Gastrocnemius medialis (tissue), 4 donors: ENCODE data around the gene ZNF248. TPM values are rescaled to one million over a fixed set of nuclear protein-coding genes. Genes with fewer than 3 reads are reported as not detected.

Experiments used
- ATAC-seq, 2 donors: fragments of 150-250 bp; one replicate each; pipeline ENCODE4 v1.9.1; 2016
- DNase-seq, 2 donors: peaks; one replicate each; pipeline ENCODE4 v3.0.0-alpha.2; 2019
- H3K27ac ChIP-seq, 4 donors: fragments of 200-600 bp; sonication (generic); 1 replicate in 1 of 4; 2 replicates in 3 of 4; pipeline ENCODE4 v1.5.1; 2016 to 2018; ENCODE audit warnings: mild to moderate bottlenecking in 2 of 4, moderate library complexity in 1 of 4
- H3K27me3 ChIP-seq, 3 donors: fragments of 200-600 bp; sonication (generic) in 2 of 3; 1 replicate in 1 of 3; 2 replicates in 2 of 3; pipeline versions ENCODE4 v1.5.1 to v1.6.0; 2016 to 2019; ENCODE audit warnings: mild to moderate bottlenecking in 1 of 3, moderate library complexity in 1 of 3
- H3K36me3 ChIP-seq, 2 donors: fragments of 200-600 bp; sonication (generic) in 1 of 2; one replicate each; pipeline ENCODE4 v1.5.1; 2017 to 2018
- H3K4me1 ChIP-seq, 2 donors: fragments of 200-600 bp; sonication (generic) in 1 of 2; one replicate each; pipeline ENCODE4 v1.5.1; 2016 to 2017; ENCODE audit warnings: mild to moderate bottlenecking in 2 of 2
- H3K4me3 ChIP-seq, 4 donors: fragments of 200-600 bp; sonication (generic) in 3 of 4; 1 replicate in 1 of 4; 2 replicates in 3 of 4; pipeline ENCODE4 v1.5.1; 2016 to 2019; ENCODE audit warnings: mild to moderate bottlenecking in 2 of 4
- H3K9me3 ChIP-seq, 3 donors: fragments of 200-600 bp; sonication (generic) in 2 of 3; 1 replicate in 1 of 3; 2 replicates in 2 of 3; pipeline ENCODE4 v1.5.1; 2016 to 2019
- POLR2A ChIP-seq, 2 donors: fragments of 450-650 bp; IDR thresholded peaks; one replicate each; pipeline ENCODE4 v1.6.1; 2017; ENCODE audit warnings: antibody characterized with exemption in 2 of 2, mild to moderate bottlenecking in 2 of 2, moderate library complexity in 2 of 2
- in situ Hi-C, 4 donors: fragments of 200-750 bp; cut with MboI; loops; one replicate each; pipeline versions ENCODE4 v1.15.0 to v1.8.0; 2017; ENCODE audit warnings: low sequenced_read_pairs in 4 of 4
- intact Hi-C: fragments of 100-400 bp; cut with DNase I; formaldehyde crosslinking; loops from one replicate; pipeline ENCODE4 v1.15.1; 2023; ENCODE audit warnings: low total_unique reads
- total RNA-seq, 4 donors: library from RNA; depleted of rRNA; stranded (reverse); fragments of >200 nt; gene quantifications; one replicate each; pipeline versions ENCODE4 v1.1.0 to v1.2.3, GENCODE V29; 2016
- TF ChIP-seq, protein P1 (sequence below), 5 experiments: fragments of 450-650 bp in 3 of 5; fragments of 200-600 bp in 2 of 5; sonication (generic) in 2 of 5; IDR thresholded peaks in 4 of 5; conservative IDR thresholded peaks in 1 of 5; 1 replicate in 4 of 5; 2 replicates in 1 of 5; pipeline ENCODE4 v1.5.1; 2016 to 2019; ENCODE audit warnings: antibody characterized with exemption in 5 of 5, mild to moderate bottlenecking in 3 of 5, moderate library complexity in 3 of 5

Gene ZNF248
- total RNA-seq, 4 donors from 2014 or later: 2.1 to 17.3 (median 7.8) TPM

DNA sequence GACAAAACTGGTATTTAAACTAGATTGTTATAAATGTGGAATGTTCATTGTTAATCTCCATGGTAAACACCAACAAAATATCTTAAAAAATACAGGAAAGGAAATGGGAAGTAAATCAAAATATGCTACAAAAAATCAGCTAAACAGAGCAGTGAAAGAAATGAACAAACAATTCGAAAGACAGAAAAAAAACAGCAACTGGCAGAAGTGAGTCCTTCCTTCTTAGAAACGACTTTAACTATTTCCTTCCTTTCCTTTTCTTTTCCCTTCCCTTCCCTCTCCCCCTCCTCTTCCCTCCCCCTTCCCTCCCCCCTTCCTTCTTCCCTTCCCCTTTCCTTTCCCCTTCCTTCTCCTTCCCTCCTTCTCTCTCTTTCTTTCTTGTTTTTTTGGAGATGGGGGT lies 12.8 kb downstream of the ZNF248 start:
- no peak for ATAC-seq
- DNase-seq: no peak
- Histone ChIP-seq H3K36me3 (peaks cover 0 to 5% of the 10 kb centered on the region in 2 donors), H3K9me3 (no peaks in the 10 kb centered on the region), H3K4me1 (peaks cover 6 to 9% of the 10 kb centered on the region in 2 donors), H3K27me3 (no peaks in the 10 kb centered on the region), H3K4me3 (no peak overlapping the region), H3K27ac (no peak overlapping the region)
- TF ChIP-seq, protein P1, sequence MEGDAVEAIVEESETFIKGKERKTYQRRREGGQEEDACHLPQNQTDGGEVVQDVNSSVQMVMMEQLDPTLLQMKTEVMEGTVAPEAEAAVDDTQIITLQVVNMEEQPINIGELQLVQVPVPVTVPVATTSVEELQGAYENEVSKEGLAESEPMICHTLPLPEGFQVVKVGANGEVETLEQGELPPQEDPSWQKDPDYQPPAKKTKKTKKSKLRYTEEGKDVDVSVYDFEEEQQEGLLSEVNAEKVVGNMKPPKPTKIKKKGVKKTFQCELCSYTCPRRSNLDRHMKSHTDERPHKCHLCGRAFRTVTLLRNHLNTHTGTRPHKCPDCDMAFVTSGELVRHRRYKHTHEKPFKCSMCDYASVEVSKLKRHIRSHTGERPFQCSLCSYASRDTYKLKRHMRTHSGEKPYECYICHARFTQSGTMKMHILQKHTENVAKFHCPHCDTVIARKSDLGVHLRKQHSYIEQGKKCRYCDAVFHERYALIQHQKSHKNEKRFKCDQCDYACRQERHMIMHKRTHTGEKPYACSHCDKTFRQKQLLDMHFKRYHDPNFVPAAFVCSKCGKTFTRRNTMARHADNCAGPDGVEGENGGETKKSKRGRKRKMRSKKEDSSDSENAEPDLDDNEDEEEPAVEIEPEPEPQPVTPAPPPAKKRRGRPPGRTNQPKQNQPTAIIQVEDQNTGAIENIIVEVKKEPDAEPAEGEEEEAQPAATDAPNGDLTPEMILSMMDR (IDR thresholded peaks at IDR 0.05 in 4 of 5, conservative IDR thresholded peaks at IDR 0.05 in 1 of 5): no peak
- no peak for TF ChIP-seq POLR2A (IDR thresholded peaks at IDR 0.05)
- in situ Hi-C loops: no loop called here
- intact Hi-C loops: no loop called here

DNA sequence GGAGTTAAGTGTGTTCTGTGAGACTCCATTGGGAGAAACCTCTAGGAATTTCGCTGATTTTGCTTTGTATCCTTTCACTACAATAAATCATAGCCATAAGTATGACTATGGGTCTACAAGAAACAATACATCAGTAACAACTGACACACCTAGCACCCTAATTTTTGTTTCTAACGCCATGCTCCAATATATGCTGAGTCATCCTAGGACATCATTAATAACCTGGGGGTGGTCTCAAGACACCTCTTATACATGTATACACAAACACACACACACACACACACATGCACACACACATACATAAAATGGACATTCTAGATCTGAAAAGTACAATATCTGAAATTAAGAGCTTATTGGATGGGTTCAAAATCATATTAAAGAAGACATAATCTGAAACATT lies 18.2 kb downstream of the ZNF248 start:
- Histone ChIP-seq H3K4me1 (peaks cover 6 to 9% of the 10 kb centered on the region in 2 donors), H3K9me3 (no peaks in the 10 kb centered on the region), H3K27me3 (no peaks in the 10 kb centered on the region), H3K27ac (no peak overlapping the region), H3K36me3 (peaks cover 0 to 47% of the 10 kb centered on the region in 2 donors), H3K4me3 (no peak overlapping the region)
- intact Hi-C loops: no loop called here
- no peak for DNase-seq
- ATAC-seq: no peak
- TF ChIP-seq, protein P1 (IDR thresholded peaks at IDR 0.05 in 4 of 5, conservative IDR thresholded peaks at IDR 0.05 in 1 of 5): no peak
- no peak for TF ChIP-seq POLR2A (IDR thresholded peaks at IDR 0.05)
- in situ Hi-C loops: no loop called here

DNA sequence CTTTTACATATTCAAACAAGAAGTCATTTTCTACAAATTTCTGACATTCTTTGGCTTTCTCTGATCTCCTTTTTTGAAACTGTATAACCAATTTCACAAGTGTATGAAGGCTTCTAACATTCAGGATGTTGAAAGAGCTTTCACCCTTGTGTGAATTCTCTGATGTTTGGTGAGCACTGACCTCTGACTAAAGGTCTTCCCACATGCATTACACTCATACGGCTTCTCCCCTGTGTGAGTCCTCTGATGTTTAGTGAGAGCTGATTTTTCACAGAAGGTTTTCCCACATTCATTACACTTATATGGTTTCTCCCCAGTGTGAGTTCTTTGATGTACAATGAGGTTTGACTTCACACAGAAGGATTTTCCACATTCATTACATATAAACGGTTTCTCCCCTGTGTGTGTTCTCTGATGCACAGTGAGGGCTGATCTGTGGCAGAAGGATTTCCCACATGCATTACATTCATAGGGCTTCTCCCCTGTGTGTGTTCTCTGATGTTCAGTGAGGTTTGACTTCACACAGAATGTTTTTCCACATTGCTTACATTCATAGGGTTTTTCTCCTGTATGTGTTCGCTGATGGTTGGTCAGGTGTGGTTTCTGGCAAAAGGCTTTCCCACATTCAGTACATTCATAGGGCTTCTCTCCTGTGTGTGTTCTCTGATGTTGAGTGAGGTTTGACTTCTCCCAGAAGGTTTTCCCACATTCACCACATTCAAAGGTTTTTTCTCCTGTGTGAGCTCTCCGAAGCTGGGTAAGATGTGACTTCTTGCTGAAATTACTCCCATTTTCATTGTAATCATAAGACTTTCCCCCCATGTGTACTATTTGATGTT lies 25.7 kb downstream of the ZNF248 start:
- no peak for ATAC-seq
- Histone ChIP-seq H3K4me1 (no peaks in the 10 kb centered on the region), H3K36me3 (peaks cover 30 to 100% of the 10 kb centered on the region in 2 donors), H3K4me3 (peak overlapping the region in 1 of 4 donors; percentile 42), H3K27ac (no peak overlapping the region), H3K27me3 (no peaks in the 10 kb centered on the region), H3K9me3 (peaks cover 8 to 38% (median 10%) of the 10 kb centered on the region in 3 donors)
- no peak for TF ChIP-seq POLR2A (IDR thresholded peaks at IDR 0.05)
- TF ChIP-seq, protein P1 (IDR thresholded peaks at IDR 0.05 in 4 of 5, conservative IDR thresholded peaks at IDR 0.05 in 1 of 5): no peak
- in situ Hi-C loops: no loop called here
- intact Hi-C loops: no loop called here
- DNase-seq: no peak

DNA sequence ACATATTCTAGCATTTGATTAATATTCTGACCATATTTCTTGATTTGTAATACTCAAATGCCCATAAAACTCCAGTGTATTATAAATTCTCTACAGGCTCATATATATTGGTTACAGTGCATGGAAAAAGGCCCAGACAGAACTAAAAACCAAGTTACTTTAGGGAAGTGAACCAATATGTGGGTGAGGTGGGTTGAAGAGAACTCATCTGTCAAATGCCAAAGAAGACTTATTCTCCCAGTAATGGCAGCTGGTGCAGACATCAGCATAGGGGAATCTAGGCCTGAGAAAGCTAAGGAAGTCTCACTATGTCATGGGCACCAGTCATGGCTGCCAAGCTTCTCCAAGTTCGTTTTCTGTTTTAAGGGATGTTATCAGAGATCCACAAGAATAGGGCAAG lies 30.6 kb downstream of the ZNF248 start:
- H3K36me3 ChIP-seq: peaks cover 21 to 54% of the 10 kb centered on the region in 2 donors
- no peaks in the 10 kb centered on the region for H3K4me1 ChIP-seq
- in situ Hi-C loops: no loop called here
- intact Hi-C loops: no loop called here
- H3K27me3 ChIP-seq: no peaks in the 10 kb centered on the region
- TF ChIP-seq POLR2A (IDR thresholded peaks at IDR 0.05): no peak
- TF ChIP-seq, protein P1 (IDR thresholded peaks at IDR 0.05 in 4 of 5, conservative IDR thresholded peaks at IDR 0.05 in 1 of 5): no peak
- no peak for ATAC-seq
- H3K4me3 ChIP-seq: no peak overlapping the region
- H3K9me3 ChIP-seq: peaks cover 3 to 19% (median 4%) of the 10 kb centered on the region in 3 donors
- DNase-seq: no peak
- no peak overlapping the region for H3K27ac ChIP-seq
